Neuronal stem cell (in vitro differentiated cells): ENCODE data around the gene NCF4.

Experiments
- DNase-seq: peaks from one replicate; pipeline ENCODE4 v3.0.0-alpha.2; 2013; ENCODE audit warnings: low spot score
- H2AFZ ChIP-seq: one replicate; pipeline ENCODE4 v1.6.1; 2013; ENCODE audit warnings: mild to moderate bottlenecking, low read length, inconsistent platforms
- H2AK5ac ChIP-seq: 2 replicates; pipeline ENCODE4 v1.6.1; 2013; ENCODE audit warnings: low read depth, mild to moderate bottlenecking, inconsistent platforms, low read length, moderate library complexity, mixed read lengths
- H2BK120ac ChIP-seq: 2 replicates; pipeline ENCODE4 v1.6.1; 2013; ENCODE audit warnings: low read depth, mild to moderate bottlenecking, inconsistent platforms, low read length, moderate library complexity, mixed read lengths
- H2BK12ac ChIP-seq: one replicate; pipeline ENCODE4 v1.6.1; 2013; ENCODE audit warnings: low read length, inconsistent platforms
- H2BK15ac ChIP-seq: 2 replicates; pipeline ENCODE4 v1.6.1; 2013; ENCODE audit warnings: mild to moderate bottlenecking, low read length, inconsistent platforms, mixed read lengths
- H2BK5ac ChIP-seq: one replicate; pipeline ENCODE4 v1.6.1; 2013; ENCODE audit warnings: inconsistent platforms, mild to moderate bottlenecking, low read length, moderate library complexity
- H3K14ac ChIP-seq: one replicate; pipeline ENCODE4 v1.6.1; 2013; ENCODE audit warnings: low read length, inconsistent platforms
- H3K18ac ChIP-seq: 2 replicates; pipeline ENCODE4 v1.6.1; 2013; ENCODE audit warnings: low read length, inconsistent platforms
- H3K23ac ChIP-seq: 2 replicates; pipeline ENCODE4 v1.6.1; 2013; ENCODE audit warnings: low read depth, mild to moderate bottlenecking, mixed read lengths, low read length, inconsistent platforms; ENCODE audit not compliant: poor library complexity
- H3K27ac ChIP-seq: replicated peaks from 3 replicates; pipeline ENCODE4 v1.5.1; 2013; ENCODE audit warnings: low read length, inconsistent platforms
- H3K27me3 ChIP-seq, 3 experiments: 2 replicates each; pipeline ENCODE4 v1.6.1; 2013; ENCODE audit warnings: low read length in 3 of 3, mild to moderate bottlenecking in 2 of 3, inconsistent platforms in 1 of 3, low read depth in 1 of 3, mixed read lengths in 1 of 3, moderate library complexity in 1 of 3; ENCODE audit not compliant: control insufficient read depth in 3 of 3, insufficient read depth in 3 of 3
- H3K36me3 ChIP-seq, 2 donors: replicated peaks in 1 of 2; 2 replicates each; pipeline ENCODE4 v1.6.1; 2013; ENCODE audit warnings: low read length in 2 of 2; ENCODE audit not compliant: control insufficient read depth in 2 of 2, insufficient read depth in 2 of 2
- H3K4ac ChIP-seq: 2 replicates; pipeline ENCODE4 v1.6.1; 2013; ENCODE audit warnings: inconsistent platforms, mild to moderate bottlenecking, low read length, moderate library complexity
- H3K4me1 ChIP-seq, 2 donors: 1 replicate in 1 of 2; 2 replicates in 1 of 2; pipeline ENCODE4 v1.6.1; 2013; ENCODE audit warnings: low read length in 2 of 2, low read depth in 1 of 2; ENCODE audit not compliant: control insufficient read depth in 2 of 2, insufficient read depth in 1 of 2
- H3K4me2 ChIP-seq: one replicate; pipeline ENCODE4 v1.6.1; 2013; ENCODE audit warnings: mild to moderate bottlenecking, low read length, inconsistent platforms; ENCODE audit not compliant: insufficient read depth, poor library complexity, severe bottlenecking
- H3K4me3 ChIP-seq, 2 donors: 2 replicates each; pipeline ENCODE4 v1.5.1; 2013; ENCODE audit warnings: low read length in 2 of 2, mild to moderate bottlenecking in 2 of 2, inconsistent platforms in 1 of 2, moderate library complexity in 1 of 2
- H3K79me1 ChIP-seq: one replicate; pipeline ENCODE4 v1.6.1; 2013; ENCODE audit warnings: low read depth, mild to moderate bottlenecking, inconsistent platforms, low read length, moderate library complexity
- H3K9ac ChIP-seq: one replicate; pipeline ENCODE4 v1.6.1; 2013; ENCODE audit warnings: mild to moderate bottlenecking, low read depth, low read length, inconsistent platforms; ENCODE audit not compliant: poor library complexity
- H3K9me3 ChIP-seq, 2 donors: replicated peaks in 1 of 2; 2 replicates each; pipeline versions ENCODE3 to v1.6.1; 2013; ENCODE audit warnings: low read length in 2 of 2, mild to moderate bottlenecking in 2 of 2, inconsistent platforms in 1 of 2, low read depth in 1 of 2, mixed read lengths in 1 of 2, moderate library complexity in 1 of 2; ENCODE audit not compliant: control insufficient read depth in 2 of 2, insufficient read depth in 1 of 2
- H4K8ac ChIP-seq: one replicate; pipeline ENCODE4 v1.6.1; 2013; ENCODE audit warnings: low read depth, mild to moderate bottlenecking, inconsistent platforms, low read length, moderate library complexity
- H4K91ac ChIP-seq: one replicate; pipeline ENCODE4 v1.6.1; 2013; ENCODE audit warnings: low read length, low read depth, mild to moderate bottlenecking, inconsistent platforms; ENCODE audit not compliant: poor library complexity
- WGBS, 2 donors: extraction: QIAGEN DNeasy Blood & Tissue Kit; methylation state at CpG; one replicate each; pipeline ENCODE4 v1.1.7; 2013; ENCODE audit warnings: missing lambda C conversion rate in 2 of 2, mixed read lengths in 1 of 2; ENCODE audit not compliant: insufficient read length in 2 of 2, insufficient replicate concordance in 1 of 2; ENCODE audit errors: extremely low coverage in 2 of 2; 5-methylcytosine and 5-hydroxymethylcytosine counted together

NCF4 gene

DNA sequence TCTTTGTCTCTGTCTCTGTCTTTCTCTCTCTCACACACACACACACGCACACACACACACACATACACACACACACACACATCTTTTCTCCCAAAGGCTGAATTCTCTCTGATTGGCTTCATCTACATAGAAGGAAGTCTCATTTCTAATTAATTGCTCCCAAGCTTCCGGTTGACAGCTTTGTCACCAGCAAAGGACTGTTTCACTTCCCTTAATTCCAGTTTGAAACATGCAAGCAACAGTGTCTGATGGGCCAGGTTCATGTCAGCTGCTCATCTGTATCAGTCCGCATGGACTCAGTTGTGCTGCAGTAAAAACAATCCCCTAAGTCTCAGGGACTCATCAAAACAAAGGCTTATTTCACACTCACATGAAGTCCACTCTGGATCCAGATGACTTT is 27.7 kb upstream of the NCF4 start:
- no peak overlapping the region for H2BK15ac ChIP-seq
- H3K4me2 ChIP-seq: no peak overlapping the region
- H3K14ac ChIP-seq: no peak overlapping the region
- peaks cover under 1 to 8% of the 10 kb centered on the region in 2 donors for H3K9me3 ChIP-seq
- H3K4ac ChIP-seq: no peak overlapping the region
- no peak overlapping the region for H2BK120ac ChIP-seq
- H2BK12ac ChIP-seq: no peak overlapping the region
- H2BK5ac ChIP-seq: no peak overlapping the region
- H2AK5ac ChIP-seq: no peak overlapping the region
- H3K36me3 ChIP-seq: no peaks in the 10 kb centered on the region
- H3K4me3 ChIP-seq: no peak overlapping the region
- no peak for DNase-seq
- H3K18ac ChIP-seq: no peak overlapping the region
- peaks cover 0 to 4% (median 0%) of the 10 kb centered on the region in 3 experiments for H3K27me3 ChIP-seq
- H4K91ac ChIP-seq: no peak overlapping the region
- no peak overlapping the region for H3K23ac ChIP-seq
- no peak overlapping the region for H2AFZ ChIP-seq
- no peak overlapping the region for H3K27ac ChIP-seq
- H3K4me1 ChIP-seq: peaks cover 2 to 4% of the 10 kb centered on the region in 2 donors
- H3K79me1 ChIP-seq: no peaks in the 10 kb centered on the region
- no peak overlapping the region for H4K8ac ChIP-seq
- no CpG with 5 or more reads among the region's 3 CpGs for WGBS, 2 donors
- no peak overlapping the region for H3K9ac ChIP-seq

- WGBS, 2 donors: no CpG with 5 or more reads among the region's 5 CpGs
- H2BK120ac ChIP-seq: no peak overlapping the region
These were observed 24.9 kb upstream of the NCF4 start for GRCh38 chr22:36835903-36836302.

GRCh38 chr22:36838119-36839030 is 22.4 kb upstream of the NCF4 start:
- Histone ChIP-seq H2AFZ (no peak overlapping the region), H3K23ac (peak overlapping the region; percentile 34), H3K27me3 (peaks cover 0 to 3% (median 0%) of the 10 kb centered on the region in 3 experiments), H3K79me1 (no peaks in the 10 kb centered on the region), H2BK5ac (no peak overlapping the region), H2AK5ac (peak overlapping the region; percentile 67), H3K4me2 (no peak overlapping the region), H3K27ac (no peak overlapping the region), H3K36me3 (no peaks in the 10 kb centered on the region), H3K4ac (no peak overlapping the region), H3K9ac (no peak overlapping the region), H2BK12ac (no peak overlapping the region), H2BK120ac (no peak overlapping the region), H3K9me3 (peaks cover 3 to 11% of the 10 kb centered on the region in 2 donors), H2BK15ac (no peak overlapping the region), H3K14ac (no peak overlapping the region), H4K91ac (no peak overlapping the region), H4K8ac (no peak overlapping the region), H3K18ac (peak overlapping the region; percentile 70), H3K4me1 (peaks cover 0 to 2% of the 10 kb centered on the region in 2 donors), H3K4me3 (peak overlapping the region in 1 of 2 donors; percentile 41)
- no CpG with 5 or more reads among the region's 10 CpGs for WGBS, 2 donors
- DNase-seq: no peak

More at GRCh38 chr22:36835903-36836302, 24.9 kb upstream of the NCF4 start:
- H2AK5ac ChIP-seq: no peak overlapping the region
- no peak overlapping the region for H3K4me3 ChIP-seq
- H3K9ac ChIP-seq: no peak overlapping the region
- H3K4me2 ChIP-seq: no peak overlapping the region
- H2BK15ac ChIP-seq: no peak overlapping the region
- H4K91ac ChIP-seq: no peak overlapping the region
- no peak overlapping the region for H2BK5ac ChIP-seq
- no peaks in the 10 kb centered on the region for H3K79me1 ChIP-seq
- peaks cover 0 to 2% of the 10 kb centered on the region in 2 donors for H3K4me1 ChIP-seq
- H4K8ac ChIP-seq: no peak overlapping the region
- H3K9me3 ChIP-seq: peaks cover 3 to 11% of the 10 kb centered on the region in 2 donors
- H3K4ac ChIP-seq: no peak overlapping the region
- H3K27ac ChIP-seq: no peak overlapping the region
- DNase-seq: no peak
- no peak overlapping the region for H2AFZ ChIP-seq
- no peaks in the 10 kb centered on the region for H3K36me3 ChIP-seq
- H3K23ac ChIP-seq: no peak overlapping the region
- peaks cover 0 to 4% (median 0%) of the 10 kb centered on the region in 3 experiments for H3K27me3 ChIP-seq
- H3K14ac ChIP-seq: no peak overlapping the region
- H3K18ac ChIP-seq: no peak overlapping the region
- H2BK12ac ChIP-seq: no peak overlapping the region

- H3K23ac ChIP-seq: no peak overlapping the region
- no peak overlapping the region for H3K18ac ChIP-seq
- H3K4ac ChIP-seq: no peak overlapping the region
- no peak overlapping the region for H2BK12ac ChIP-seq
- H2AK5ac ChIP-seq: no peak overlapping the region
- peaks cover 0 to 2% of the 10 kb centered on the region in 2 donors for H3K4me1 ChIP-seq
- no peak overlapping the region for H3K4me3 ChIP-seq
- no peak overlapping the region for H3K4me2 ChIP-seq
- H3K9me3 ChIP-seq: peaks cover 3 to 11% of the 10 kb centered on the region in 2 donors
- WGBS, 2 donors: no CpG with 5 or more reads among the region's 10 CpGs
- H3K27ac ChIP-seq: no peak overlapping the region
- no peak overlapping the region for H3K14ac ChIP-seq
- no peaks in the 10 kb centered on the region for H3K79me1 ChIP-seq
- DNase-seq: no peak
- H3K36me3 ChIP-seq: no peaks in the 10 kb centered on the region
- H4K8ac ChIP-seq: no peak overlapping the region
- peaks cover 0 to 7% (median 1%) of the 10 kb centered on the region in 3 experiments for H3K27me3 ChIP-seq
- H2BK120ac ChIP-seq: no peak overlapping the region
- peak overlapping the region; percentile 17 for H2BK5ac ChIP-seq
- H3K9ac ChIP-seq: no peak overlapping the region
- no peak overlapping the region for H2BK15ac ChIP-seq
- no peak overlapping the region for H4K91ac ChIP-seq
- no peak overlapping the region for H2AFZ ChIP-seq
These were observed 21.3 kb upstream of the NCF4 start for GRCh38 chr22:36839356-36840073.
